NT2/D1 (cell line): ENCODE results near the gene MRPL4.

ENCODE experiments used
- YY1 ChIP-seq: IDR thresholded peaks from 2 replicates; pipeline ENCODE4 v1.6.1; 2011; ENCODE audit not compliant: insufficient read length, insufficient read depth
- ZNF274 ChIP-seq: IDR thresholded peaks from 2 replicates; pipeline ENCODE4 v1.6.1; 2011; ENCODE audit warnings: mild to moderate bottlenecking, low read depth, low read length

GRCh38 chr19:10285393-10285792, 33.4 kb downstream of the MRPL4 start:
- TF ChIP-seq ZNF274 = no peak
- no peak for TF ChIP-seq YY1
